BE2C (cell line): ENCODE data around the gene SLC8A1.

Experiments used
- DNase-seq: peaks from one replicate; pipeline ENCODE4 v3.0.0-alpha.2; 2020
- H3K27me3 ChIP-seq: fragments of 250-450 bp; sonication (Bioruptor Pico); 2 replicates; pipeline ENCODE4 v1.5.1; 2020; ENCODE audit warnings: mild to moderate bottlenecking
- H3K36me3 ChIP-seq: fragments of 250-450 bp; sonication (Bioruptor Pico); 2 replicates; pipeline ENCODE4 v1.5.1; 2020; ENCODE audit warnings: mild to moderate bottlenecking
- H3K4me1 ChIP-seq: fragments of 250-450 bp; sonication (Bioruptor Pico); 2 replicates; pipeline ENCODE4 v1.5.1; 2020
- H3K4me3 ChIP-seq: 2 replicates; pipeline ENCODE4 v1.5.1; 2011; ENCODE audit warnings: low read depth, low read length
- H3K9me3 ChIP-seq: fragments of 250-450 bp; sonication (Bioruptor Pico); 2 replicates; pipeline ENCODE4 v1.5.1; 2020
- CTCF ChIP-seq: IDR thresholded peaks from 2 replicates; pipeline ENCODE4 v1.5.1; 2012; ENCODE audit warnings: mild to moderate bottlenecking, low read depth, low read length

Gene SLC8A1

GRCh38 chr2:40120026-40120425, 331.9 kb downstream of the SLC8A1 start:
- TF ChIP-seq CTCF = no peak
- no peak overlapping the region for H3K4me3 ChIP-seq
- H3K36me3 ChIP-seq = no peaks in the 10 kb centered on the region
- DNase-seq = no peak
- no peaks in the 10 kb centered on the region for H3K27me3 ChIP-seq
- H3K4me1 ChIP-seq = no peaks in the 10 kb centered on the region
- H3K9me3 ChIP-seq = no peaks in the 10 kb centered on the region

GRCh38 chr2:40118622-40119021, 333.3 kb downstream of the SLC8A1 start:
- Histone ChIP-seq H3K4me1 (no peaks in the 10 kb centered on the region), H3K9me3 (no peaks in the 10 kb centered on the region), H3K4me3 (no peak overlapping the region), H3K27me3 (no peaks in the 10 kb centered on the region), H3K36me3 (no peaks in the 10 kb centered on the region)
- no peak for DNase-seq
- TF ChIP-seq CTCF = no peak

GRCh38 chr2:40115894-40116293, 336.0 kb downstream of the SLC8A1 start:
- Histone ChIP-seq H3K36me3 (no peaks in the 10 kb centered on the region), H3K27me3 (no peaks in the 10 kb centered on the region), H3K9me3 (no peaks in the 10 kb centered on the region), H3K4me1 (no peaks in the 10 kb centered on the region), H3K4me3 (no peak overlapping the region)
- DNase-seq = no peak
- no peak for TF ChIP-seq CTCF

GRCh38 chr2:40115348-40115747, 336.5 kb downstream of the SLC8A1 start:
- DNase-seq = no peak
- H3K4me1 ChIP-seq = no peaks in the 10 kb centered on the region
- H3K9me3 ChIP-seq = no peaks in the 10 kb centered on the region
- no peak overlapping the region for H3K4me3 ChIP-seq
- H3K36me3 ChIP-seq = no peaks in the 10 kb centered on the region
- no peak for TF ChIP-seq CTCF
- no peaks in the 10 kb centered on the region for H3K27me3 ChIP-seq

- H3K9me3 ChIP-seq = no peaks in the 10 kb centered on the region
- DNase-seq = no peak
- H3K36me3 ChIP-seq = no peaks in the 10 kb centered on the region
- TF ChIP-seq CTCF = no peak
- H3K4me3 ChIP-seq = no peak overlapping the region
- no peaks in the 10 kb centered on the region for H3K27me3 ChIP-seq
- H3K4me1 ChIP-seq = no peaks in the 10 kb centered on the region
Measured at GRCh38 chr2:40113997-40114396, 337.9 kb downstream of the SLC8A1 start.

- H3K36me3 ChIP-seq = no peaks in the 10 kb centered on the region
- no peak overlapping the region for H3K4me3 ChIP-seq
- H3K27me3 ChIP-seq = no peaks in the 10 kb centered on the region
- no peaks in the 10 kb centered on the region for H3K4me1 ChIP-seq
- H3K9me3 ChIP-seq = no peaks in the 10 kb centered on the region
- DNase-seq = no peak
- TF ChIP-seq CTCF = no peak
Measured at GRCh38 chr2:40113272-40113968, 338.5 kb downstream of the SLC8A1 start.
